OCI-LY7 (cell line): ENCODE data around the gene PALB2. TPM values are rescaled to one million over a fixed set of nuclear protein-coding genes. Genes with fewer than 3 reads are reported as not detected.

Source experiments
- BruUV-seq: library from RNA; stranded (reverse); fragments of 400-500 nt; replicated peaks from 2 replicates; lab custom pipeline; 2021; lab: Mats Ljungman, UMichigan
- CTCF ChIA-PET: fragments of 300-600 bp; sonication (Branson Sonifier 250); formaldehyde crosslinking; loops from one replicate; lab custom pipeline; 2022; ENCODE audit warnings: antibody characterized with exemption; ENCODE audit not compliant: unreplicated experiment; lab: Charles Lee
- POLR2A ChIA-PET: fragments of 300-600 bp; sonication (Branson Sonifier 250); formaldehyde crosslinking; loops from one replicate; lab custom pipeline; 2022; ENCODE audit warnings: antibody characterized with exemption; lab: Charles Lee
- DNase-seq: peaks from one replicate; pipeline ENCODE4 v3.0.0-alpha.2; 2015; ENCODE audit warnings: low spot score
- H2AFZ ChIP-seq: fragments of 200-600 bp; sonication (generic), shearing (Covaris generic); 2 replicates; pipeline ENCODE4 v1.6.1; 2014; ENCODE audit warnings: mild to moderate bottlenecking, antibody characterized with exemption, low read length, moderate library complexity
- H3K27ac ChIP-seq: fragments of 200-600 bp; sonication (generic); 2 replicates; pipeline ENCODE4 v1.5.1; 2014; ENCODE audit warnings: mixed run types, low read depth, mild to moderate bottlenecking, moderate library complexity, low read length, inconsistent platforms; ENCODE audit not compliant: poor library complexity, severe bottlenecking
- H3K36me3 ChIP-seq: fragments of 200-600 bp; sonication (generic); 2 replicates; pipeline ENCODE4 v1.6.1; 2014; ENCODE audit warnings: mild to moderate bottlenecking, antibody characterized with exemption, low read length, moderate library complexity, mixed read lengths; ENCODE audit not compliant: insufficient read depth
- H3K4me1 ChIP-seq: fragments of 200-600 bp; sonication (generic); 2 replicates; pipeline ENCODE4 v1.5.1; 2014; ENCODE audit warnings: mild to moderate bottlenecking, low read length; ENCODE audit not compliant: insufficient read depth, poor library complexity, severe bottlenecking
- H3K4me2 ChIP-seq: fragments of 200-600 bp; sonication (generic); 2 replicates; pipeline ENCODE4 v1.6.1; 2014; ENCODE audit warnings: mild to moderate bottlenecking, low read length
- H3K4me3 ChIP-seq: fragments of 200-600 bp; sonication (generic); 2 replicates; pipeline ENCODE4 v1.5.1; 2014; ENCODE audit warnings: mild to moderate bottlenecking, low read depth, low read length; ENCODE audit not compliant: poor library complexity, severe bottlenecking
- H3K79me2 ChIP-seq: fragments of 200-600 bp; sonication (generic); 2 replicates; pipeline ENCODE4 v1.6.1; 2016; ENCODE audit warnings: low read depth, mild to moderate bottlenecking, low read length, moderate library complexity, mixed read lengths; ENCODE audit not compliant: insufficient read depth
- H3K9me2 ChIP-seq: fragments of 200-600 bp; sonication (generic); 2 replicates; pipeline ENCODE4 v1.6.1; 2016; ENCODE audit warnings: mild to moderate bottlenecking, low read length, mixed read lengths; ENCODE audit not compliant: insufficient read depth
- H3K9me3 ChIP-seq: fragments of 200-600 bp; sonication (generic); 2 replicates; pipeline ENCODE4 v1.6.1; 2014; ENCODE audit warnings: mild to moderate bottlenecking, mixed run types, low read length, mixed read lengths
- H4K20me1 ChIP-seq: fragments of 200-600 bp; sonication (generic); 2 replicates; pipeline ENCODE4 v1.6.1; 2014; ENCODE audit warnings: mild to moderate bottlenecking, antibody characterized with exemption, low read length, moderate library complexity, mixed read lengths; ENCODE audit not compliant: insufficient read depth
- CTCF ChIP-seq: fragments of 200-600 bp; sonication (generic); conservative IDR thresholded peaks from 2 replicates; pipeline ENCODE4 v1.5.1; 2014; ENCODE audit warnings: mild to moderate bottlenecking, antibody characterized with exemption, low read length, moderate library complexity, mixed read lengths
- EZH2phosphoT487 ChIP-seq: fragments of 200-600 bp; sonication (generic); IDR thresholded peaks from 2 replicates; pipeline ENCODE4 v1.6.1; 2018; ENCODE audit warnings: low read depth, borderline replicate concordance, mild to moderate bottlenecking, mixed run types, antibody characterized with exemption, low read length, moderate library complexity, mixed read lengths
- intact Hi-C: fragments of 100-400 bp; cut with micrococcal nuclease; formaldehyde crosslinking; loops from one replicate; pipeline ENCODE4 v1.10.0; 2022; ENCODE audit not compliant: unreplicated experiment
- total RNA-seq, 2 experiments: library from RNA; depleted of rRNA in 1 of 2; stranded (reverse); fragments of >200 nt in 1 of 2; shearing (Covaris generic) in 1 of 2; gene quantifications; 2 replicates each; pipeline ENCODE4 v1.2.3, GENCODE V29; 2014 to 2022

PALB2 gene
- total RNA-seq, 2 experiments from 2014 or later, result 16.6 to 35.1 TPM

GRCh38 chr16:23580391-23580790, 60.7 kb downstream of the PALB2 start:
- Histone ChIP-seq H3K4me1 (no peaks in the 10 kb centered on the region), H3K36me3 (peaks cover 66% of the 10 kb centered on the region), H3K4me2 (no peak overlapping the region), H3K79me2 (no peaks in the 10 kb centered on the region), H3K9me2 (no peaks in the 10 kb centered on the region), H2AFZ (no peak overlapping the region), H3K27ac (no peak overlapping the region), H3K9me3 (no peaks in the 10 kb centered on the region), H4K20me1 (no peaks in the 10 kb centered on the region), H3K4me3 (no peak overlapping the region)
- intact Hi-C loops, result no loop called here
- BruUV-seq, result no TSS peak
- ChIA-PET CTCF (no interaction called here), POLR2A (no interaction called here)
- TF ChIP-seq CTCF (no peak), EZH2phosphoT487 (no peak)
- DNase-seq, result no peak

- no peaks in the 10 kb centered on the region for H3K4me1 ChIP-seq
- ChIA-PET CTCF (no interaction called here), POLR2A (no interaction called here)
- H3K27ac ChIP-seq, result no peak overlapping the region
- no peak overlapping the region for H3K4me3 ChIP-seq
- no peaks in the 10 kb centered on the region for H4K20me1 ChIP-seq
- no peak overlapping the region for H3K4me2 ChIP-seq
- H3K9me3 ChIP-seq, result no peaks in the 10 kb centered on the region
- no peaks in the 10 kb centered on the region for H3K9me2 ChIP-seq
- intact Hi-C loops, result no loop called here
- no TSS peak for BruUV-seq
- no peak overlapping the region for H2AFZ ChIP-seq
- no peaks in the 10 kb centered on the region for H3K79me2 ChIP-seq
- DNase-seq, result no peak
- H3K36me3 ChIP-seq, result peaks cover 60% of the 10 kb centered on the region
- no peak for TF ChIP-seq CTCF
- TF ChIP-seq EZH2phosphoT487, result no peak
Measured at GRCh38 chr16:23579371-23579770, 61.7 kb downstream of the PALB2 start.

- intact Hi-C loops, result no loop called here
- TF ChIP-seq CTCF (no peak), EZH2phosphoT487 (no peak)
- H3K9me2 ChIP-seq, result no peaks in the 10 kb centered on the region
- no peak overlapping the region for H3K4me3 ChIP-seq
- ChIA-PET POLR2A (interaction anchor here (0.8 kb wide), 1 partner anchor 15 kb away, joined by 3 read pairs; no protein-coding TSS in a partner anchor), CTCF (no interaction called here)
- no peak for DNase-seq
- no peaks in the 10 kb centered on the region for H4K20me1 ChIP-seq
- no peak overlapping the region for H3K4me2 ChIP-seq
- peaks cover 57% of the 10 kb centered on the region for H3K36me3 ChIP-seq
- H3K79me2 ChIP-seq, result no peaks in the 10 kb centered on the region
- H3K27ac ChIP-seq, result no peak overlapping the region
- BruUV-seq, result TSS peak; percentile 41
- H3K4me1 ChIP-seq, result peaks cover 6% of the 10 kb centered on the region
- H3K9me3 ChIP-seq, result no peaks in the 10 kb centered on the region
- no peak overlapping the region for H2AFZ ChIP-seq
Measured at GRCh38 chr16:23578101-23578830, 62.8 kb downstream of the PALB2 start.
